NCI-H1930 (cell line): ENCODE measurements around the gene DLGAP1.
A peak's percentile ranks its signal among the peaks of the same experiment; 100 is the strongest.
"Not testable (repeated sequence)": the region's sequence is repeated elsewhere in the genome, so short reads cannot be mapped to it uniquely, and the experiment has no call there.

Experiments
- DNase-seq, 2 experiments: peaks; one replicate each; lab custom pipeline; 2025; lab: John Stamatoyannopoulos, UW

The DLGAP1 gene

DNA sequence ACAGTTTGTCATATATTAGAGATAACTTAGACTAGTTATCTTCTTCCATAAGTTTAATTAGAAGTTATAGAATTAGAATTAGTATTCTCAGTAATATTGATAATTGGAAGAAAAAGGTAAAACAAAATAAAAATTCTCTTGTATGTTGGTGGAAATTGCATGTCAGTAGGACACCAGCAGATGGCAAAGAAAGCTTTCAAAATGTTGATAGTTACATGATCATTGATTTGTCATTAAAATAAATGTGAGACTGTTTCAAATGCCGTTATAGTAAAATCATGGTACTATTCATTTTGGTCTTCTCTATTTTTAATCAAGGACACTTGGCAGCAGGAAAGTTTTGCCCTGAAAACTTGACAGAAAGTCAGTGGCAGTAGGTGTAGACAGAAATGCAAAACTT lies 734.9 kb downstream of the DLGAP1 start:
- DNase-seq: no peak

- DNase-seq: no peak
Observed at GRCh38 chr18:3717376-3718025, 737.6 kb downstream of the DLGAP1 start.

DNA sequence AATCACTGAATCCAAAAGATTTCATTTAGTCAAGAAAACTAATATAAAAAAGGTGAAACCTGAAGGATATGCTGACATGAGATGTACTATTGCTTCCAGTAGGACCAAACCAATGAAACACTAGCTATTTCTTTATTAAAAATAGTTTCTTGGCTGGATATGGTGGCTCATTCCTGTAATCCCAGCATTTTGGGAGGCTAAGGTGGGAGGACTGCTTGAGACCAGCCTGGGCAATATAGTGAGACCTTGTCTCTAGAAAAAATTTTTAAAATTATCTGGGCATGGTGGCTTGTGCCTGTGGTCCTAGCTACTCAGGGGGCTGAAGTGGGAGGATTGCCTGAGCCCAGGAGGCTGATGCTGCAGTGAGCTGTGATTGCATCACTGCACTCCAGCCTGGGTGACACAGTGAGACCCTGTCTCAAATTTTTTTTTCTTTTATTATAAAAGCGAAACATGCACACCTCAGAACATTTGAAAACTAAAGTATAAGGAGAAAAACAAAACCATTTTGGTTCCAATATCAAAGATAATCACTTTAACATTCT lies 738.9 kb downstream of the DLGAP1 start:
- DNase-seq: no peak

GRCh38 chr18:3715231-3716080 lies 739.7 kb downstream of the DLGAP1 start:
- peak; percentile 65 to 69 for DNase-seq

GRCh38 chr18:3713708-3714107 lies 741.4 kb downstream of the DLGAP1 start:
- no peak for DNase-seq

DNA sequence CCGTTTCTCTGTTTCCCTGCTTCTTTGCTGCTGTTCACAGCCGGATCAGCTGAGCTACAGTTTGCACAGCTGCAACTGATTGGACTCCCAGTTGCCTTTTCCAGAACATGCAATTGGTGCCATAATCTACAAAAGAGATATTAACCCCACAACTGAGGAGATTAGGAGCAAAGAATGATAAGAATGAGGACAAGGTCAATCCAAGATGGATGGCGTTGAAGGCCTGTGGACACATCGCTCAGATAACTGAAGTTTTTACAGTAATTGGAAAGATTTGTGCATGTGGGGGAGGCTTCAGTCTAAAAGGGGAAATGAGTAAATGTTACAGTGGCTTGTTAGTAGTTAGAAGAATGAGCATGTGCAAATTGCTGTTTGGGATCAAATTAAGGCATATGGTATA lies 741.9 kb downstream of the DLGAP1 start:
- DNase-seq: no peak

GRCh38 chr18:3712491-3712890 lies 742.6 kb downstream of the DLGAP1 start:
- DNase-seq: no peak

DNA sequence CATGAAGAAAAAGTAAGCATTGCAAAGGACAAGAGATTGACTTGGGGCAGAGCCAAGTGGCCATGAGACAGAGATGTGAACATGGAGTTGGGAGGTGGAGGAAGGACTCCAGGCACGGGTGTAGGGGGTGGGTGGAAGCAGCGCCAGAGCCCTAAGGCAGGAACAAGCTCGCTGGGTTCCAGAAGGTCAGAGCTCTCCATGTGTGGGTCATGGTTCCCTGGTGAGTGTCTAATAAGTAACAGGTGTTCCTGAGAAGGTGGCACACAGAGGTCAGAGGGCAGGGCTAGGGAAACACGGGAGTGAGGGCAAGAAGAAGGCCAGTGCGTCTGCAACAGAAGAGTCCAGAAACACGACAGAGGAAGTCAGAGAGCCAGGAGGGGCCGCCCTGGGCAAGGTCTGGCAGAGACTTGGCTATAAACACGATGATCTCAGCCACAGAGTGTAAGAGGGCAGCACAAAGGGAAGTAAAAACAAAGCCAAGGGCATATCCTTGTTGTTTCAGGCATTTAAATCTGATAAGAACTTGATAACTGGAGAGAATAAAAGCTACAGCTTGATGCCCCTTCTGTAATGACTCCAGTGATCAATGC lies 744.3 kb downstream of the DLGAP1 start:
- no peak for DNase-seq

DNA sequence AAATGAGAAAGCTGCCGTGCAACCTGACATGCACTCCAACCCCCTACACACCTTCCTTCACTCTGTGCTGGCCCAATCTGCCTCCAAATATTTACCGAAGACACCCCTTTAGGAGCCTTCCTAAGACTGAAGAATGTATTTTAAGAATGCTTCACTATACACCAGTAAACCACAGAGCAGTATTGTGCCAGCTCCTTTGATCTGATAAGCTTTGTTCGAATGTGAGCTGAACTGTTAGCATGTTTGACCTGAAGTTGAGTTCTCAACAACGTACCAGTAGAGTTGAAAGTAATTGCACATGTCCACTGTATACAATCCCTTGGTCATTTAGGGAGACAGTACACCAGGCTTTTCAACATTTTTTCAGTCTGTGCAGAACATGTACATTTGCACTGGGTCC lies 745.9 kb downstream of the DLGAP1 start:
- no peak for DNase-seq

DNA sequence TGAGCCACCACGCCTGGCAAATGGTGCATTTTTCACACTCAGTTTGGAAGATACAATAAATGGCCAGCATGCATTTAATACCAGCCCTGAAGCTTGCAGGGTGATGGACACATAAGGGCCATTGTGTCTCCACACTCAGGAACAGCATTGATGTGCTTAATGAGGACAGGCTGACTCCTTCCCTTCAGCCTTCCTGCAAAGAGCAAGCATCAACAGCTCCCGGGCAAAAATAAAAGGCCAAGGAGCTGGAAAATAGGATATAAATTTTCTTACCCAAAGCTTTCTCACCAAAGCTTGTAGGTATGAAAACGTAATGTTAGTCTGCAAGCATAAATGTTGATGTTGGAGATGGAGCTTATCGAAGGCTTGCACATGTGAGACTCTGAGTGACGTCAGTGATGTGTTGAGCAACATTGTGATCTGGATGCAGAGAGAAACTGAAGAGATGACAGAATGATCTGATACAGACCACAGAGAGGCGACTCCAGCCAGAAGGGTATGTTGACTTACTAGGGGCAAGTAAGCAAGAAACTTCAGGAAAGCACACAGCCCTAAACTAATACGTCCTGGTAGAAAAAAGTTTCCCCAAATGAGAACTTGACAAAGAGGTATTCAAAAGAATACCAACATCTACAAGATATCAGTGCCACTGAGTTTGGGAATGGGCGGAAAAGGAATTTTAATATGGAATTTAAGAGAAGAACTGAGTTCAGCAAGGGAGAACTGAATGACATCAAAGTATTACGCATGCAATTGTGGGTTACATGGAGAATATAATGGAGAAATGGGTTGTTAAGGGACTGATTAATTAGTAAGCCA lies 748.6 kb downstream of the DLGAP1 start:
- no peak for DNase-seq

DNA sequence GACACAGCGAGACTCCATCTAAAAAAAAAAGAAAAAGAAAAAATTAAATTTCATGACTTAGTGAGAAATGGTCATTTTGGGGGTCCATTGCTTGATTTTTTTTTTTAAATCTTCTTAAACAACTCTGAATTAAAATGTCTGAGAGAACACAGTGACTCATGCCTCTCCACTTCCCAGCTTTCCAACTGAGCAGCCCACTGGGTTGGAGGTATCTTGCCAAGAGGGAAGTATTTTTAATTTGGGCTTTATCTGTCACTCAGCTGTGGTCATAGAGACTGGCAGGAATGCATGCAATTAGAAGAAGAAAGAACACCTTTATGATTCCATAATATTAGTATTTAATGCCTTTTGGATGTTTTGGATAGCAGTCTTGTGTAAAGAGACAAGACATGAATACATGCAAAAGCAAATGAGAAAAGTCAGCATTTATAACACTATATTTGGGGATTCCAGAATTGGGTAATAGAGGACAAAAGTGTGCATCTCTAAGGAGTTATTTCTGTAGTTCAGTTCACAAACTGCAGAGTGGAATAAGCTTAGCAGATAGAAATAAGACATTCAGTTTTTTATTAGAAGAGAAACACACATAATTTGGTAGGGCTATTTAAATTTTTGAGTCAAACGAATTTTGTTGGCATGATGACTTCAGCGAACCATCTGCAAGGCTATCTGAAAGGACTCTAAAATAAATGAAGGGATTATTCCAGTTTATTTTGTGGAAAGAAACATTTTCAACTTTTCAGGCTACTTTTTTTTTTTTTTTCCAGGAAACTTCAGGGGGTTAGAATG lies 750.4 kb downstream of the DLGAP1 start:
- DNase-seq: no peak

DNA sequence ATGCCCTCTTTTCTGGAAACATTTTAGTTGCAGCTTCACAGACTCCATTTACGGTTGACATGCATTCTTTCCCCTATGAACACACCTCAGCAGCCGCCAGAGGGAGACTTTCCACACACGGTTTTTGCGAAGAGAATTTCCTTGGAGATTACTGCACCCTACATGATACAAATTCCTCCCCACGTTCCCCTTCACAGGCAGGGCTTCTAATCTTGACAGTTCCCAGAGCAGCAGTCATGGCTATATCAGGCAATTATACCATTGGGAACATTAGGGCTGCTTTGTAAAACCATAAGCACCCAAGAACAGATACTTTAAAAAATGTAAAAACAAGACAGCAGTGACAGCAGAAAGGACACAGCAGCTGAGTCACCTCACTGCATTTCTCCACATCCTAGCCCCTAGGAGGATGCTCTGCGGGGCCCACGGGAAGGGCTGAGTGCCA lies 751.4 kb downstream of the DLGAP1 start:
- peak; percentile 36 for DNase-seq

DNA sequence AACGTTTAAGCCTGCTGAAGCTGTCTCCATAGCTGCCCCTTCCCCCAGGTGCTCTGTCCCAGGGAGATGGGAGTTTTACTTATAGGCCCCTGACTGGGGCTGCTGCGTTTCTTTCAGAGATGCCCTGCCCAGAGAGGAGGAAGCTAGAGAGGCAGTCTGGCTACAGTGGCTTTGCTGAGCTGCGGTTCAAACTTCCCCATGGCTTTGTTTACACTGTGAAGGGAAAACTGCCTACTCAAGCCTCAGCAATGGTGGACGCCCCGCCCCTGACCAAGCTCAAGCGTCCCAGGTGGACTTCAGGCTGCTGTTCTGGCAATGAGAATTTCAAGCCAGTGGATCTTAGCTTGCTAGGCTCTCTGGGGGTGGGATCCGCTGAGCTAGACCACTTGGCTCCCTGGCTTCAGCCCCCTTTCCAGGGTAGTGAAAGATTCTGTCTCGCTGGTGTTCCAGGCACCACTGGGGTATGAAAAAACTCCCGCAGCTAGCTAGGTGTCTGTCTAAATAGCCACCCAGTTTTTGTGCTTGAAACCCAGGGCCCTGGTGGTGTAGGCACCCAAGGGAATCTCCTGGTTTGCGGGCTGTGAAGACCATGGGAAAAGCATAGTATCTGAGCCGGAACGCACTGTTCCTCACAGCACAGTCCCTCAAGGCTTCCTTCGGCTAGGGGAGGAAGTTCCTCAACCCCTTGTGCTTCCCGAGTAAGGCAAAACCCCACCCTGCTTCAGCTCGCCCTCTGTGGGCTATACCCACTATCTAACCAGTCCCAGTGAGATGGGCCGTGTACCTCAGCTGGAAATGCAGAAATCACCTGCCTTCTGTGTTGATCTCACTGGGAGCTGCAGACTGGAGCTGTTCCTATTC lies 755.2 kb downstream of the DLGAP1 start:
- not testable (repeated sequence) for DNase-seq

- DNase-seq: not testable (repeated sequence)
Observed at GRCh38 chr18:3694030-3694778, 760.9 kb downstream of the DLGAP1 start.

DNA sequence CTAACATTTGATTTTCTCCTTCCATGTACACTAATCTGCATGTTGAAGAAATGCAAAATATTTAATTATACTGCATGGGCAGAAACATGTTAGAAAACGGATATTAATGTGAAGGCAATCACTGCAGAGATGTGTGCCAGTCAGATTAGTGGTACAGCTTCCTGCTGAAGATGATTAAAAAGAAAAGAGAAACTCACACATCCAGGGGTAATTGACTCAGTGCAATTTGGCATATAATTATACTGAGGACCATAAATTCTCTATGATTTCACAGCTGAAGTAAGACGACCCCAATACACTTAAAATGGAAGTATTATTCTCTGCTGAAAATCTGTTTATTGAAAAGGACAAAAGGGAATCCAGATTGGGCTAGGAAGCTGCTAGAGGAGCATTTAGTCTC lies 761.7 kb downstream of the DLGAP1 start:
- DNase-seq: no peak

- DNase-seq: no peak
Observed at GRCh38 chr18:3692691-3693090, 762.4 kb downstream of the DLGAP1 start.

DNA sequence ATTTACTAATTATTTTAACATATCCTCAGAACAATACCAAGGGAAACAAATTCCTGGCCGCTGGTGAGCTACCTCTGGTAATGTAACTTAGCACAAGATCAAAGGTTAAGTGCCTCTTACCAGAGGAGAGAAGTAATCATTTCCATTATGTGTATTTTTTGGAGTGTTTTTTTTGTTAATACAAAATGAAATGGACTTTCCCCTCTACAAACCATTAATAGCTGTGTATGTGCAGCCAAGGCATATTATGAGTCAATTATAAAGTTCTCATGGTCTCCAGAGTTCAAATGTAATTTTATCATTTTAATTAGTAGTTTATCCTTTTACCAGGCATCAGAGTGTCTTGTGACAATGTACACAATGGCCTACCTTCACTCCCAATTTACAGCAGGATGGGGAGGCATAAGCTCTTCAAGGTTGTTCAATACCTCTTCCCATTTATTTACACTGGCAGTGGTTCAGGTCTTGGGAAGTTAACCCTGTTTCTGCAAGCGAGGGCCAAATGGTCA lies 762.9 kb downstream of the DLGAP1 start:
- DNase-seq: no peak

DNA sequence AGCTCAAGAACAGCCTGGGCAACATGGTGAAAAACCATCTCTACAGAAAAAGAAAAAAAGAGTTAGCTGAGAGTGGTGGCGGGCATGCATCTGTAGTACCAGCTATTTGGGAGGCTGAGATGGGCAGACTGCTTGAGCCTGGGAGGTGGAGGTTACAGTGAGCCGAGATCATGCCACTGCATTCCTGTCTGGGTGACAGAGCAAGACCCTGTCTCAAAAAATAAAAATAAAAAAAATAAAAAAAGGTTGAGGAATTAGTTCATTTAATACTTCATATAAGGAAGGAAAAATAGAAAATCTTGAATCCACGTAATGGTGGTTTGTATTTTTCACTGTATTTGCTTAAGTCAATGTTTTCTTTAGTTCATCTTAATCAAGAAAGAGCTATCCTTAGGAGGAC lies 763.4 kb downstream of the DLGAP1 start:
- DNase-seq: no peak

- no peak for DNase-seq
Observed at GRCh38 chr18:3690764-3691066, 764.4 kb downstream of the DLGAP1 start.
